GM19467 (cell line): Measurements from ENCODE around the gene AJAP1.

Experiments used
- ATAC-seq: cut with Tn5 transposase; IDR thresholded peaks from one replicate; pipeline ENCODE4 v1.9.1; 2021; ENCODE audit warnings: mild to moderate bottlenecking, moderate library complexity; ENCODE audit not compliant: unreplicated experiment

The AJAP1 gene

GRCh38 chr1:4762146-4762545 is 107.7 kb downstream of the AJAP1 start:
- ATAC-seq: no peak

DNA sequence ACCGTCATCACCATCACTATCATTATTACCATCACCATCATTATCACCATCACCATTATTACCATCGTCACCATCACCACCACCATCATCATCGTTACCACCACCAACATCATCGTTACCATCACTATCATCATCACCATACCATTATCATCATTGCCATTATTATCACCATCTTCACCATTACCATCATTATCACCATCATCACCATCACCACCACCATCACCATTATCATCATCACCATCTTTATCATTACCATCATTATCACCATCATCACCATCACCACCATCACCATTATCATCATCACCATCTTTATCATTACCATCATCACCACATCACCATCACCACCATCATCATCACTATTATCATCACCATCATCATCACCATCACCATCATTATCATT is 112.9 kb downstream of the AJAP1 start:
- no peak for ATAC-seq

DNA sequence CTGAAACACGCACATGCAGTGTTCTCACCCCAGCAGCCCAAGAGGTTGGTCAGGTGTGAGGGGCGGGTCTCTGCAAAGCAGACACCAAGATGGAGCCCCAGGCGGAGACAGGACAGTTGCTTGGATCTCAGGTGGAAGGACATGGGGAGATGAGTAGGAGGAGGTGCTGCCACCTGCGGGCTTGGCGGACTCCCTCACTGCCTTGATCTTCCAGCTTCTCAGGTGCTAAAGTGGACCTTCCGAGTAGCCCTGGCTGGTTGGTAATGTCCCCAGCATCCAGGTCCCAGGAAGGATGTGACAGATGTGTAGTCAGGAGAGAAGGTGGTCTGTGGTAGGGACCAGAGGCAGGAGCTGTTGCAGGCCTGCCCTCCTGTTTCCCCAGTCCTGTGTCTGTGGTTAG is 114.1 kb downstream of the AJAP1 start:
- ATAC-seq: no peak

DNA sequence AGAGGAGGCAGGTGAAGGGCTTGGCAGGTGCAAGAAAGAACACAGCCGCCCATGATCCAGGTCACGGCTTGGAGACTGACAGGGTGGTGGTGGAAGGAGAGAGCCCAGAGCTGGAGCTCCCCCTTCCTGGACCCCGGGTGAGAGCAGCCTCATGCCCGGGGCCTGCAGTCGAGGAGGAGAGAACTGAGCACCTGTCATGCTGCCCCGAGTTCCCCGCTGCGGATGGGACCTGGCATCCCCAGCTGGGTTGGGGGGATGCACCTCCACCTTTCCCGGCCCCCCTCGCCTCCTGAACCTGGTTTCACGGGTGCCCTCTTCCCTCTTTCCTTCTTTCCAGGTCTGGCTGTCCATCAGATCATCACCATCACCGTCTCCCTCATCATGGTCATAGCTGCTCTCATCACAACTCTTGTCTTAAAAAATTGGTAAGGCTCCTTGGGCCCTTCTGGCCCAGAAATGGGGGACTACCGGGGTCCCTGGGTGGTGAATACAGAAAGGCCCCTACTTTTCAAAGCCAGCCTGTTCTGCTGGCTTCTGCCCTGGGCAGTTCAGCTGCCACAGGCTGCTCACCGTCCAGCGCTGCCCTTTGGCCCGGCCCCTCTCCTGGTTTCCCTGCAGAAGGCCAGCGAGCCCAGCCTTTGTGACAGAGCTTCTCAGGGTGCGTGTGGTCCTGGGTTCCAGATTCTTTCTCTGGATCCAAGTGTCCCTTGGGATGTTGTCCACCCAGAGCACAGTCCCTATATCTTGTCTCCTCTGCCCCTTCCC is 115.3 kb downstream of the AJAP1 start:
- no peak for ATAC-seq

- ATAC-seq: no peak
Measured at GRCh38 chr1:4770713-4771112, 116.3 kb downstream of the AJAP1 start.

DNA sequence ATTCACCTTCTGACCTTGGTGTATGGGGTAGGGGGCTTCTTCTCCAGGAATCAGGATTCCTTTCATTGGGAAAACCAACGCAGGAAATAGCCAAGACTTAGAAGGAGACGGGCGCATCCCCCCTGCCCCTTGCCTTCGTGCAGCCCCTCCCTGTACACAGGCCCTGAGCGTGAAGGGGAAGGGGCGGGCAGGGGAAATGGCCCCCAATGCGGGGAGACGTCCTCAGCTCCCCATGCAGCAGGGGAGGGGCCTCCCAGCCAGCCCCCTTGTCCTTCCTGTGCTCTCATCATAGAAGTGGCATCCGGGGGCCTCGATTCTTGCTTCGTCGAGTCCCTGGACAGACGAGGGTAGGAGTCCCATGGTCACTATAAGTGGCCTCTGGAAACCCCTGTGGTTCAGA is 116.9 kb downstream of the AJAP1 start:
- ATAC-seq: no peak

DNA sequence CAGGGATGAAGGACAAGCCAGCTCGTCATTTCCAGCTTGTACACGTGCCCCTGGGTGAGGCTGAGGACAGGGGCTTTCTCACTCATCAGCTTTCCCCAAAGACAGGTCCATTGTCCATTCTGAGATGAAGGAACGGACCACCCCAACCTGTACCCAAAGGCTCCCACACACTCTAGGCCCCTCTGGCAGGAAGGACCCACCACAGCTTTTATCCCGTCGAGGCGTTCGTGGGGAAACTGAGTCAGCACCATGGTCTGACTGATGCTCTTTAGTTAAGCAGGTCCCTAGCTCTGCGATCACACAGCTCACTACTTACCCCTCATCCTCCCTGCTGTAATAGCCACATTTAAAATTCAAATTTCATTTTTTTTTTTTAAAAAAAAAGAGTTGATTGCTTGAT is 117.3 kb downstream of the AJAP1 start:
- no peak for ATAC-seq

DNA sequence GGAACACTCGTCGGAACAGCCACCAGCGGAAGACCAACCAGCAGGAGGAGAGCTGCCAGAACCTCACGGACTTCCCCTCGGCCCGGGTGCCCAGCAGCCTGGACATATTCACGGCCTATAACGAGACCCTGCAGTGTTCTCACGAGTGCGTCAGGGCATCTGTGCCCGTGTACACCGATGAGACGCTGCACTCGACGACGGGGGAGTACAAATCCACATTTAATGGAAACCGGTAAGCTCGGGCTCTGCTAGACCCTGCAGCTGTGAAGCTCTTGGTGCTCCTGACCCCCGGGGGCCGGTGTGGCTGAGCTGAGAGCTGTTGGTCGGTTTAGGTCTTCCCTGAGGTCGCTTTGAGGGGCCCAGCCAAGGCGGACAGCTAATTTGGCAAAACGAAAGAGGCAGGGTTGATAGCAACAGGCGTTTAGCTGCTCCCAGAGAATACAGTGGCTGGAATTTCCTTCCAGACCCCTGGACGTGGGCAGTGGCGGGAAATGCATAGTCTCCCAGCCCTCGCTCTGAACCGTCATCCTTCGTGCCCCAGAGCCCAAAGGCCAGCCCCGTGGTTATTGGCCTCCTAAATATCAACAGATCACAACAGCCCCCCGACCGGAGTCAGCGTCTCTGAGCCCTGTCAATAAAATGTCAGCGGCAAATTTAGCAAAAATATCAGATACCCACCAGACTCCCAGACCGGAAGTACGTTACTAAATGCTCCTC is 118.0 kb downstream of the AJAP1 start:
- no peak for ATAC-seq

- no peak for ATAC-seq
Measured at GRCh38 chr1:4773226-4773625, 118.8 kb downstream of the AJAP1 start.

DNA sequence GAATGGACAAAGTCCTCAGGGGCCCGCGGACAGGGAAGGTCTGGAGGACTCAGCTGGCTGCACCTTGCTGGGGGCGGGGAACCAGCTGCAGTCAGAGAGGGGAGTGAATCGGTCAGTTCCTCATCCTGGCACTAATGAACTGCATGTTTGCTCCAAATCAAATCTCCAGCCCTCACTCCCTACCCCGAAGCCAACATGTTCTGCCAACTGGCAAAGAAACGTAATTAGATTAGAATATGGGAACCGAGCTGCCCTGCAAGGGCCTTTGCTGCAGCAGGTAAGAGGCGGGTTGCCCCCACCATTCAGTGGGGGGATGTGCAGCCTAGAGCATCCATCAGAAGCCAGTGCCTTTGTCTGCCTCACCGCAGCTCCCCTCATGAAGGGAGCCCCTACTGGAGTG is 121.1 kb downstream of the AJAP1 start:
- ATAC-seq: no peak

DNA sequence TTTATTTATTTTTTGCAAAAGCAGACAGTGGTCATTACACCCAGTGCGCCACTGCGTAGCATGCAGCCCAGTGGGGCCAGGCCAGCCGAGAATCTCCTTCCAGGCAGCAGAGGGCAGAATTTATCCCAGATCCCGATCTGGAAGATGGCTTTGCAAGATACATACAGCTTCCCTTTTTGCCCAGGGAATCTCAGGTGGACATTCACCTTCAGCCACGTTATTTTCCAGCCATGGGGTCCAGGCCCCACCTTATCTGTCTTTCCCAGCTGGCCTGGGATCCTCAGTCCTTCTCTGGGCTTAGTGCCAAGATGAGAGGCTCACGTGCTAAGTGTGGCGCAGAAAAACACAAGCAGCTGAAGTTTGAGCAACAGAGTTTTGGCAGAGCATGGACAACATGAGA is 123.6 kb downstream of the AJAP1 start:
- ATAC-seq: no peak

DNA sequence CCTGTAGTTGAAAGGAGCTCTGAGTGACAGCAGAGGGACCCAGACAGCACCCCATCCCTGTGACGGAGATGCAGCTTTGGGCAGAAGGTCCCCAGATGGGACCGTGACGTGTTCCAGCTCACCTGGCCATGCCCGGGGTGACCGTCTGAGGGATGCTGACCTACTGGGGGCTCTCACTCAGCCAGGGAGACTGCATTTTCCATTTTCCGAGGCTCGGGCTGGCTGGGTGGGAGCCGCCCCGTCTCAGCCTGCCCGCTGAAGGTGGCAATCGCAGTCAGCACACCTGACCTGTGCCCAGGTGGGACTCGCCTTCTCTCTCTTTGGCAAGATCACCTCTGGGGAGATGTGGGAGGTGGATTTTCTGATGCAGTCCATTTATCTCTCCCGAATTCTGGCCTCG is 127.2 kb downstream of the AJAP1 start:
- ATAC-seq: no peak

- no peak for ATAC-seq
Measured at GRCh38 chr1:4784761-4785160, 130.4 kb downstream of the AJAP1 start.

- ATAC-seq: no peak
Measured at GRCh38 chr1:4786055-4786454, 131.6 kb downstream of the AJAP1 start.

- ATAC-seq: no peak
Measured at GRCh38 chr1:4787551-4787950, 133.1 kb downstream of the AJAP1 start.

DNA sequence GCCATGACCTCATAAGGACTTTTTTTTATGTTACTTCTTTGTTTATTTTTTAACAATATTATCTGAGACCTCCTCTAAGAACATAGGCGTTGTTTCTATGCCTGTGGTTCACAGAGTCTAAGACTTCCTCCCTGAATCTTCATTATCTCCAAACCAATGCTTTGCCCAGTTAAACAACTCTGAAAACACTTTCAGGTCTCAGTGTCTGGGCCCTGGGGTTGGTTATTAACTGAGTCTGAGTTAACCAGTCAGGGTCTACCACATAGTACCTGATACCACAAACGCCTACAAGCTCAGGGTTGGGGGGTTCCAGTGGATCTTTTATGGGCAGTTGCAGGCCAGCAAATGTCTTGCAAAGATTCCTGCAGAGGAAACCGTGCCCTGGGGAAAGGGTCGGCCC is 138.2 kb downstream of the AJAP1 start:
- ATAC-seq: no peak

- ATAC-seq: no peak
Measured at GRCh38 chr1:4794020-4794780, 139.8 kb downstream of the AJAP1 start.

DNA sequence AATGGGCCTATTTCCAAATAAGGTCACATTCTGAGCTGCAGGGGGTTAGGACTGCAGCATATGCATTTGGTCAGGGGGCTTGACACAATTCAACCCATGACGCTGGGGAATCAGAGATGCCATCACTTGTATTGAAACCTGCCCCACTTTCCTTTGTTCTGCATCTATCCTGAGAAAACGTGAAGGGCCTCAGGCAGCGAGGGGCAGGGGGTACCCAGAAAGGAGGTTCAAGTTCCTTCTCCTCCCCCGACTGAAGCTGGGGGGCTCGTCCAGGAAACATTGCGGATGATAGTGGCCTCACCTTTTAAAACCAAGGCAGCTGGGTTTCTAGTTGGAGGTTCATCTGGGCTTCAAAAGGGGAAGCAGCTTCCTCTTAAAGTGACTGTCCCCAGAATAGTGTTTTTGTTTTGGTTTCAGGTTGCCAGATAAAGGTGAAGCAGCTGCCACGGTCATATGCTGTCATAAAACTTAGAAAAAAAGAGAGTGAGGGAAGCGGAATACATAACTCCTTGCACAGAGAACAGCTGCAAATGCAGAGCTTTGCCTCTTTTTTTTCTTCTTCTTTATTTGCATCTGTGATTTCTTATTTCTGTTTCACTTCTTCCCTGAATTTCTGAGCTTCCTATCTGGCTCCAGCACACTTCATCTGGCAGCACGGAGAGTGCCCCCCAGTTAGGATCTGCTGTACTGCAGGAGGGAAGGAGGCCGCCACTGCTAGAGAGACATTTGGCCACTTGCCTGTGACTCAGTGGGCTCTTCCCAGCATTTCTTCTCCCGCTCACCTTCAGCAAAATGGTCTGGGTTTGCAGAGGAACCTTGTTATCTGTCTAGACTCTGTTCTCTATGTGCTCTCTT is 142.0 kb downstream of the AJAP1 start:
- ATAC-seq: peak; percentile 81

DNA sequence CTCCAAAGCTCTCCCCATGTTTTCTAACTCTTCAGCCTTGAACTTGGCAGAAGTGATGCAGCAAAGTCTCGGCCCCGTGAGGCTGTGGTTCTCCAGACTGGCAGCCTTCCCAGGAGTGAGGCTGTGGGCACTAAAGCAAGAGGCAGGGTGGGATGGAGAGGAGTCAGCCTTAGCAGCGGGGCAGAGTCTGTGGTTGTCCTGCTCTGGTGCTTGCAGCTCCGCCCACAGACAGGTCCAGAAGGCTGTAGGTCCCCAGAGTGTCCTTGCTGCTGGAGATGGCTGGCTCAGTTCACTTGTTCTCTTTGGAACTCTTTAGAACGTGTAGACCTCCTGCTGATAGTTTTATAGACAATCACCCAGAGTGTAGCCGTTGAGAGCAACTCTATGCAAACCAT is 142.6 kb downstream of the AJAP1 start:
- no peak for ATAC-seq

DNA sequence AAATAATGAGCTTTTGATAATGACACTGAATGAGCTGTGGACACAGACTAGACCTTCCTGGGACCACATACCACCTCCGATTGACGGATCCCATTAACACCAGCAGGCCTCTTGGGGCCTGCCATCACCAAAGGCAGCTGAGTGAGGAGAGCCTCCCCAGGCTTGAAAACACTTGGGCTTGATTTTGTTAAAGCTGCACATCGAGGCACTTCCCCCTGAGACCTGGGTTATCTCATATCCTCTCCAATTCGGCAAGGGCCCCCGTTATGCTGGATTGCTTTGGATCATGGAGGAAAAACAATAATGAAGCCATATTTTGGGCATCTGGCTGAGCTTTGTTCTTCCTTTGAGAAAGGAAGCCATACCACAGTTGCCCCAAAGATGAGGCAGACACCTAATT is 143.0 kb downstream of the AJAP1 start:
- ATAC-seq: no peak
